Stimulated activated CD8-positive, alpha-beta memory T cell treated with anti-CD3 and anti-CD28 coated beads, Interleukin-4, amount 100 ng/mL, for 48 hours (primary cell): Measurements from ENCODE around the gene PER3.

ENCODE experiments used
- DNase-seq: peaks from one replicate; pipeline ENCODE4 v3.0.0-alpha.2; 2020

Gene PER3

GRCh38 chr1:7839526-7839925 lies 55.4 kb downstream of the PER3 start:
- no peak for DNase-seq

- DNase-seq: peak; percentile 39
Measured at GRCh38 chr1:7842517-7842916, 58.4 kb downstream of the PER3 start.

- no peak for DNase-seq
Measured at GRCh38 chr1:7845761-7846160, 61.7 kb downstream of the PER3 start.

GRCh38 chr1:7846656-7847055 lies 62.6 kb downstream of the PER3 start:
- no peak for DNase-seq

- DNase-seq: no peak
Measured at GRCh38 chr1:7847599-7847998, 63.5 kb downstream of the PER3 start.

- DNase-seq: no peak
Measured at GRCh38 chr1:7850786-7851185, 66.7 kb downstream of the PER3 start.

GRCh38 chr1:7852804-7853683 lies 69.0 kb downstream of the PER3 start, which contains the start of gene UTS2:
Gene UTS2, minus strand, starts transcription at chr1:7853065. Its CDS starts 62 bp downstream, at chr1:7853003.
- no peak for DNase-seq

- no peak for DNase-seq
Measured at GRCh38 chr1:7853684-7854026, 69.6 kb downstream of the PER3 start.

DNA sequence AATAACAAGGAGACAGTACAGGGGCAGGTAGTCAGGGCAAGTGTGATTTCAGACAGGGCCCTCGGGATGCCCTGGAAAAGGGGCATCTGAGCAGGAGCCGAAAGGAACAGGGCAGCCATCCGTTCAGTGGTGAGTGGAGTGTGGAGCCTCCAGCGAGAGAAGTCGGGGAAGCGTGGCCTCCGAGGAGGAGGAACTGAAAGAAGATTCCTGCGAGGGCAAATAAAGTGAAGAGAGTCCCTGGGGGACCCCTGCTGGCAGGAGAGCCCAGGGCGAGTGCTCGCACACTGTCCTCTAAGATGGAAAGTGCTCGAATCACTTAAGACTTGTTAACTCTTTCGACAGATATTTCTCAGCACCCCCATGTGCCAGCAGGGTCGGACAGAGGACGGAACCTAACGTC lies 72.3 kb downstream of the PER3 start:
- no peak for DNase-seq

DNA sequence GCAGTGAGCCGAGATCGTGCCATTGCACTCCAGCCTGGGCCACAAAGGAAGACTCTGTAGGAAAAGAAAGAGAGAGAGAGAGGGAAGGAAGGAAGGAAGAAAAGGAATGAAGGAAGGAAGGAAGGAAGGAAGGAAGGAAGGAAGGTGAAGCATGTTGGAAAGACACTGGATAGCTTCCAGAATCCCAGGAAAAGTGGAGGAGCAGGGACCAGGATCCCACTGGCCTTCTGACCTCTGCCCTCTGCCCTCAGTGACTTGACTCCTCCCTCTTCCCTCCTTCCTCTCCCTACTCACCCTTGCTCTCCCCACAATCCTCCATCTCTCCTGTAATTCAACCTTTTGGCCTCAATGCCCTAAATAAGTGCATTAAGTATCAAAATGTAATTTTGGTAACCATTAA lies 72.9 kb downstream of the PER3 start:
- DNase-seq: no peak

DNA sequence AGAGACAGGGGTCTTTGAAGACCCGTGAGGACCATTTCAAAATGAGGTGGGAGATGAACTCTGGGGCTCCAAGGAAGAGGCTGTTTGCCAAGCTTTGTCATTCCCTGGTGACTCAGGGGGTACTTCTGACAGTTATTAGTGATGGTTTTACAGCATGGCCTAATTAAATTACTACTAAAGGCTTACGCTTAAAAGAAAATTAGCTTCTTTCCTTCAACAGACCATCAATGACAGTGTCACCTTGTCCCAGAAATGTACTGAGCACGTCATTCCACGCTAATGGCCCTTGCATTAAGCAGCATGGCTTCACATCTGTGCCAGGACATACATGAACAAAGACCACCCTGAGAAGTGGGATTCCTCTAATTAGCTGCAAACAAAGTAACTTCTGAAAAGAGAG lies 73.9 kb downstream of the PER3 start:
- DNase-seq: no peak

DNA sequence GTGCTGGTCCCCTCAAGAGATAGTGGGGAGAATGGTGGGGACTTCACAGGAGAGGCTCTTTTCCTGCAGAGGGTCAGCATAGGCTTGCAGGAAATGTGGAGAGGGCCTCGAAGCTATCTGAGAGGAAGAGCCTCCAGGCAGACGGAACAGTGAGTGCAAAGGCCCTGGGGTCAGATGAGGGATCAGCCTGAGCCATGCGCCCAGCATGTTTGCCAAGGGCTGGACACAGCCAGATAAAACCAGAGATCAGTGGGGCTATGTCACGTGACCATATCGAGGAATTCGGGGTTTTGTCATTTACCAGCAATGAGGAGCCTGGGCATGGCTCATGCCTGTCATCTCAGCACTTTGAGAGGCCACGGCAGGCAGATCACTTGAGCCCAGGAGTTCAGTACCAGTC lies 75.3 kb downstream of the PER3 start:
- no peak for DNase-seq

DNA sequence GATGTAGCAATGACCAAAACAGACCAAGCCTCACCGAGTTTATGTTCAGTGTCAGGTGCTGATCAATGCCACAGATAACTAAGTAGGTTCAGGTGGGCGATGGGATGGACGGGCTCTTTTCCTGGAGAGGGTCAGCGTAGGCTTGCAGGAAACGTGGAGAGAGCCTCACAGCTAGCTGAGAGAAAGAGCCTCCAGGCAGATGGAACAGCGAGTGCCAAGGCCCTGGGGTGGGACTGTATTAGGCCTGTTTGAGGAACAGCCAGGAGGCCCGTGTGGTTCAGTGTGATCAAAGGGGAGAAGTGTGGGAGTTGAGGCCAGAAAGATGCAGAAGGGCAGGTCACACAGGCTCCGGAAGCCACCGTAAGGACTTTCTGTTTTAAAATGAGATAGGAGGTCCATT lies 76.0 kb downstream of the PER3 start:
- no peak for DNase-seq

DNA sequence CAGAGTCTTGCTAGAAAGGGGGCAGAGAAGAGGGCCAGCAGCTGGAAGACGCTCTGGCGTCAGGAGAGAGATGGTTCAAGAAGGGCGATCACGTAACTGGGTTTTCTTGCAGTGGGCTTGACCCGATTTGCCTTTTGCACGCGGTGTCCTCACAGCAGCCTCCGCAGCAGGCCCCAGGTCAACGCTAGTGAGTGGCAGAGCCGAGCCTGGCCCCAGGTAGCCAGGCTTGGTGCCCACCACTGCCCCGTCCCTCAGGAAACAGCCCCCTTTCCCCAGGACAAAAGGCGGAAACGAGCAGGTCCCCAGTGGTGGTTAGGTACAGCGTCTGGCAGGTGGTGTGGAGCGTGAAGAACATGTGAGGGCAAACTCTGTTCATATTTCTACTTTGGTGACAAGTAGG lies 77.4 kb downstream of the PER3 start:
- DNase-seq: no peak

GRCh38 chr1:7862211-7863060 lies 78.3 kb downstream of the PER3 start:
- DNase-seq: no peak

GRCh38 chr1:7863756-7864328 lies 79.8 kb downstream of the PER3 start:
- no peak for DNase-seq

DNA sequence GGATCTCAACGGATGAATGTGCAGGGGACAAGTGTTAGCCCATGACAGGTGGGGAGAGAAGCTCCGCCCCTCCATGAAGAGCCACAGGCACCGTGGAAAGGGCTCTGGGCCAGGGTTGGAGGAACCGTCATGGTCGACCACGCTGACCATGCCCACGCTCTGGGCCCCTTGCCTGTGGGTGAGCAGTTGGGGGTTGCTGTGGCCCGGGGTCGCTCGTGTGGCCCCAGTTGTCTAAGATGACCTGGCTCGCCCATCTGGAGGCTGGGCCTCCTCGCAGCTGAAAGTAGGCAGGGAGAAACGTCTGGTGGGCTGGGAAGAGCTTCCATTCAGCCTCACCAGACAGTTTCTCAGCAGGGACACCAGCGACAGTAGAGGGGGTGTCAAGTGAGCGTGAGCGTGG lies 81.9 kb downstream of the PER3 start:
- DNase-seq: no peak

DNA sequence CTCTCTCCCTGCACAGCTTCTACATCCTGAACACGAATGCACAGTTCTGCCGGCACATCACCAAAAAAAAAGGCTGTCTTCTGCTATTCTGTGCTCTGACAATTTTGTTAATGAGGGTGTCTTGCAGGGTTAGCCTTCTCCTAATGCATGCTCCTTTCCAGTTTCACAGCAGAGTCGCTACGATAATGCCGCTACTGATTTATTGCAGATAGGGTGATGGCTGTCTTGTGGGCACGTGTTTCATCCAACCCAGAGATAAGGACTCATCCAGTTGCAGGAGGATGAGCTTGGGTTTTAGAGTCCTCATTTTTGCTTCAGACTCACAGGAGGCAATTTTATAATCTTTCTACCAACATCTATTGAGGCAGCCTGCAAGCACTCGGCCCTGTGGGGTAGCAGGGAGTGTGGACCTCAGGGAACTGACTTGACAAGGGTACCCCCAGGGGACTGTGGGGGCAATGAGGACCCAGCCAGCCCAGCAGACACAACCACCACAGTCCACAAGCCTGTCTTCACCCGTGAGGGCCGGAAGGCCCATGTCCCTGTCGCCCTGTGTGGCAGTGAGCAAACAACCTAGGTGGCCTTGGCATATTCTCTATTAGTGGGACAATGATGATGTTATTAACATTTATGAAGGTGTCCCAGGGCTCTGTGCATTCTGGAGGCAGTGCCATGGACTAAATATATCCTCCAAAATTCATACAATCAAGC lies 84.1 kb downstream of the PER3 start:
- DNase-seq: no peak

DNA sequence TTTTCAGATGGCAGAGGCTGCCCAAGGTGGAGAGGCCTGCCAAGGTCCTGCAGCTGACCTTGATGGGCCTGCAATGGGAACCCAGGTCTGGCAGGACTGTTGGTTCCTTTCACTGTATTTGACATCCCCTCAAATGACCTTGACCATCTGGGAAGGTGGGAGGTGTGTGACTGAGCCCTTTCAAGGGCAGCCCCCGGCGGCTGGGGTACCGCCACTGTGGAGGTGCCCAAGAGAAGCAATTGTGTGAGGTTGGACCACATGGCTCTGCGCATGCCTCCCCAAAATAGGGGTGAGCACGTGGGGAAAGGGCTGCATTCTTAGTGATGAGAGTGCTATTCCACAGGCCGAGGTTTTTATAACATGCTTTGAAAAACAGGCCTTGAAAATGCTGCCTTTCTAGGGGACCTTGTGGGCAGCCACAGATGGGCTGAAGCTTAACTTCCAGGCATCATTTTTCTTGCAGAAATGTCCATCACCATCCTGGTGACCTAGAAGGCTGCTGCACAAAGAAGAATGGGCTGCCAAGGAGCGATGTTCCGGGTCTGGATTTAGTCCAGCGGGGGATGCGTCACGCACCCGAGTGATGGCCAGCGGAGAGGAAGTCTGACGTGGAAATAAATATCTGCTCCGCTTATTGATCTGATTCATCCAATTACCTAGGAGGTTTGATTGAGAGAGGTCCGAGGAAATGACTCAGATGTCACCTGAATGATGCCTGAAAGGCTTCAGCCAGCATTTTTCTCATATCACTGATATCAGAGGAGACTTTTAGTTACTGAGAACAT lies 85.2 kb downstream of the PER3 start:
- no peak for DNase-seq

DNA sequence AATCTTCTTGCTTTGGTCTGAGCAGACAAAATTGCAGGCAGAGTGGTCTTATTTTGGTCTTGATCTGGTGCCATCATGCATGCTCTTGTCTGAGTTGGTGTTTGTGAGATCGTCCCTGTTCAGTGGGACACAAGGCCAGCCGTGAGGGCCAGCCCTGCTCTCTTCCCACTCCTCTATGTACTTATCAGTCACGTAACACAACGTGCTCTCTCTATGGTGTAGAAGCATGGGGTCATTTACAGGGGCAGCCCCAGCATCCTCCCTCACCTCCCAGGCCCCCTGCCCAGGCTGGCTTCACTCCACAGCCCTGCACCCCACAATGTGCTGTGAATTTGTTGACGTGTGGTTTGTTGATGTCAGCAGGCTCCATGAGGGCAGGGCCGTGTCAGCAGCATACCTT lies 87.0 kb downstream of the PER3 start:
- no peak for DNase-seq

GRCh38 chr1:7873801-7874795 lies 90.0 kb downstream of the PER3 start:
- DNase-seq: no peak
